ENCODE measurements around the gene VN1R2. TPM values are rescaled to one million over a fixed set of nuclear protein-coding genes. Genes with fewer than 3 reads are reported as not detected.
A peak's percentile ranks its signal among the peaks of the same experiment; 100 is the strongest.
"Not testable (repeated sequence)": the region's sequence is repeated elsewhere in the genome, so short reads cannot be mapped to it uniquely, and the experiment has no call there.

Gene VN1R2
- not detected in 2 replicates for total RNA-seq

DNA sequence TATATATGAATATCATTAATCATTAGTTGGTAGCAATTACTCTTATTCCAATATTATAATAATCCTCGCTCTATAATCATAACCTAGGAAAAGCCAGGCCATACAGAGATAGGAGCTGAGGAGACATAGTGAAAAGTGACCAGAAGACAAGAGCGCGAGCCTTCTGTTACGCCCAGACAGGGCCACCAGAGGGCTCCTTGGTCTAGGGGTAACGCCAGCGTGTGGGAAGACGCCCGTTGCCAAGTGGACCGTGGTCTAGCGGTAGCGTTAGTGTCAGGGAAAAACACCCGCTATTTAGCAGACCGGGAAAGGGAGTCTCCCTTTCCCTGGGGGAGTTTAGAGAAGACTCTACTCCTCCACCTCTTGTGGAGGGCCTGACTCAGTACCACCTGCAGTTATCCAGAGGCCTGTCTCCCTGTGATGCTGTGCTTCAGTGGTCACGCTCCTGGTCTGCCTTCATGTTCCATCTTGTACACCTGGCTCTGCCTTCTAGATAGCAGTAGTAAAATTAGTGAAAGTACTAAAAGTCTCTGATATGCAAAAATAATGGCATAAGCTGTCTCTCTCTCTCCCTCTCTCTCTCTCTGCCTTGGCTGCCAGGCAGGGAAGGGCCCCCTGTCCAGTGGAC lies at the start of gene VN1R2:
VN1R2 (plus strand) TSS at position 578 of the 628 bp plus-strand sequence. CDS start 84 bp downstream, outside the sequence.
- H3K27me3 Mint-ChIP-seq; H3K4me3 Mint-ChIP-seq; H3K36me3 Mint-ChIP-seq (ENCODE audit: low read depth); H3K27ac Mint-ChIP-seq; intact Hi-C loops (cut with micrococcal nuclease); DNase-seq; H3K4me1 Mint-ChIP-seq: not testable (repeated sequence)
- peaks cover 27% of the 10 kb centered on the region for H3K9me3 Mint-ChIP-seq

GRCh38 chr19:53211554-53211953 lies 46.5 kb upstream of the VN1R2 start:
- intact Hi-C loops (cut with micrococcal nuclease); H3K4me1 Mint-ChIP-seq; H3K27me3 Mint-ChIP-seq; H3K27ac Mint-ChIP-seq; H3K4me3 Mint-ChIP-seq; DNase-seq: not testable (repeated sequence)
- peaks cover 56% of the 10 kb centered on the region for H3K36me3 Mint-ChIP-seq (ENCODE audit: low read depth)
- H3K9me3 Mint-ChIP-seq = peaks cover 49% of the 10 kb centered on the region

- Mint-ChIP-seq H3K4me3 (no peak overlapping the region), H3K36me3 (ENCODE audit: low read depth) (peaks cover 44% of the 10 kb centered on the region), H3K27ac (no peak overlapping the region), H3K4me1 (no peaks in the 10 kb centered on the region), H3K27me3 (no peaks in the 10 kb centered on the region), H3K9me3 (peaks cover 41% of the 10 kb centered on the region)
- intact Hi-C loops (cut with micrococcal nuclease) = no loop called here
- no peak for DNase-seq
Observed at GRCh38 chr19:53212703-53213320, 45.3 kb upstream of the VN1R2 start.

- H3K4me3 Mint-ChIP-seq; H3K4me1 Mint-ChIP-seq; H3K36me3 Mint-ChIP-seq (ENCODE audit: low read depth); DNase-seq; intact Hi-C loops (cut with micrococcal nuclease); H3K27me3 Mint-ChIP-seq; H3K27ac Mint-ChIP-seq: not testable (repeated sequence)
- H3K9me3 Mint-ChIP-seq = peaks cover 32% of the 10 kb centered on the region
Observed at GRCh38 chr19:53222716-53223115, 35.4 kb upstream of the VN1R2 start.

GRCh38 chr19:53224606-53225005 lies 33.5 kb upstream of the VN1R2 start:
- no peak overlapping the region for H3K4me3 Mint-ChIP-seq
- peaks cover 26% of the 10 kb centered on the region for H3K9me3 Mint-ChIP-seq
- peaks cover 8% of the 10 kb centered on the region for H3K36me3 Mint-ChIP-seq (ENCODE audit: low read depth)
- no peak overlapping the region for H3K27ac Mint-ChIP-seq
- H3K27me3 Mint-ChIP-seq = no peaks in the 10 kb centered on the region
- H3K4me1 Mint-ChIP-seq = no peaks in the 10 kb centered on the region
- DNase-seq = no peak
- intact Hi-C loops (cut with micrococcal nuclease) = no loop called here

- no peak overlapping the region for H3K27ac Mint-ChIP-seq
- no peak overlapping the region for H3K4me3 Mint-ChIP-seq
- H3K36me3 Mint-ChIP-seq (ENCODE audit: low read depth) = peaks cover 15% of the 10 kb centered on the region
- no peak for DNase-seq
- H3K27me3 Mint-ChIP-seq = no peaks in the 10 kb centered on the region
- peaks cover 43% of the 10 kb centered on the region for H3K9me3 Mint-ChIP-seq
- H3K4me1 Mint-ChIP-seq = no peaks in the 10 kb centered on the region
- intact Hi-C loops (cut with micrococcal nuclease) = no loop called here
Observed at GRCh38 chr19:53237114-53237777, 20.8 kb upstream of the VN1R2 start.

DNA sequence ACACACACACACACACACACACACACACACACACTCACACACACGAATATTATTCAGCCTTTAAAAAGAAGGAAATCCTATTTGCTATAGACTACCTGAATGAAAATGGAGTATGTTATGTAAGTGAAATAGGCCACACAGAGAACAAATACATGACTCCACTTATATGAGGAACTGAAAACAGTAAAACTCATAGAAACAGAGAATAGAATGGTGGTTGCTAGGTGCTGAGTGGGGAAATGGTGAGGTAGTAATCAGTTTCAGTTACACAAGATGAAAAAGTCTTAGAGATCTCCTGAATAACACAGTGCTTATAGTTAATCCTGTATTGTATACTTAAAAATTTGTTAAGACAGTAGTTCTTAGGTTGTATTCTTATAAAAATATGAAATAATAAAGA lies 11.6 kb upstream of the VN1R2 start:
- no peak for DNase-seq
- intact Hi-C loops (cut with micrococcal nuclease) = no loop called here
- Mint-ChIP-seq H3K27ac (no peak overlapping the region), H3K4me1 (no peaks in the 10 kb centered on the region), H3K4me3 (no peak overlapping the region), H3K9me3 (peaks cover 31% of the 10 kb centered on the region), H3K36me3 (ENCODE audit: low read depth) (peaks cover 13% of the 10 kb centered on the region), H3K27me3 (no peaks in the 10 kb centered on the region)

GRCh38 chr19:53254411-53255341 lies 3.4 kb upstream of the VN1R2 start, which contains the start of gene ZNF677:
TSS of gene ZNF677 (minus strand) at chr19:53254873. CDS start at chr19:53251550, 3,323 bp downstream.
- intact Hi-C loops (cut with micrococcal nuclease) = no loop called here
- H3K4me3 Mint-ChIP-seq = peak within 1 kb of the TSS; percentile 85
- no peak within 1 kb of the TSS for H3K27ac Mint-ChIP-seq
- H3K9me3 Mint-ChIP-seq = peaks cover 36% of the 10 kb centered on the region
- H3K27me3 Mint-ChIP-seq = no peaks in the 10 kb centered on the region
- H3K36me3 Mint-ChIP-seq (ENCODE audit: low read depth) = peaks cover 8% of the 10 kb centered on the region
- H3K4me1 Mint-ChIP-seq = peaks cover 6% of the 10 kb centered on the region
- peak; percentile 87 for DNase-seq

DNA sequence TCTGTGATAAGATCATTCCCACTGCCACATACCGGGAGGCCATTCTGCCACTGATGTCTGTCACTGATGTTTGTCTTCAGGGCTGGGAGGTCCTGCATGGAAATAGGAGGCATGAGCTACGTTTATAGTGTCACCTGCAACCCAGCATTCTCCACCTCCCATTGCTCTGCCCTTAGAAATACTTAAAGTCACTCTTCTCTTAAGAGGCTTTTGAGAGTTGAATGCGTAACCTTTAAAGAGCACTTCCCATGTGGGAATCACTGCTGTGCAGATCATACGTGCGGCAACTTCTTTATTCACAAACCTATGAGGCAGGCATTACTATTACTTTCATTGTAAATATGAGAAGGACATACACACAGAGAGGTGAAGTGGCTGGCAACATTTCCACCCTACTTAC lies 9.5 kb downstream of the VN1R2 start, which contains the start of gene VN1R4:
VN1R4 (minus strand) TSS at position 101 of the 400 bp plus-strand sequence; CDS start at position 43, 58 bp downstream.
- H3K27ac Mint-ChIP-seq; DNase-seq; intact Hi-C loops (cut with micrococcal nuclease); H3K4me3 Mint-ChIP-seq; H3K27me3 Mint-ChIP-seq; H3K36me3 Mint-ChIP-seq (ENCODE audit: low read depth); H3K4me1 Mint-ChIP-seq: not testable (repeated sequence)
- peaks cover 34% of the 10 kb centered on the region for H3K9me3 Mint-ChIP-seq

GRCh38 chr19:53269861-53270260 lies 11.8 kb downstream of the VN1R2 start:
- H3K4me3 Mint-ChIP-seq; DNase-seq; H3K36me3 Mint-ChIP-seq (ENCODE audit: low read depth): not testable (repeated sequence)

DNA sequence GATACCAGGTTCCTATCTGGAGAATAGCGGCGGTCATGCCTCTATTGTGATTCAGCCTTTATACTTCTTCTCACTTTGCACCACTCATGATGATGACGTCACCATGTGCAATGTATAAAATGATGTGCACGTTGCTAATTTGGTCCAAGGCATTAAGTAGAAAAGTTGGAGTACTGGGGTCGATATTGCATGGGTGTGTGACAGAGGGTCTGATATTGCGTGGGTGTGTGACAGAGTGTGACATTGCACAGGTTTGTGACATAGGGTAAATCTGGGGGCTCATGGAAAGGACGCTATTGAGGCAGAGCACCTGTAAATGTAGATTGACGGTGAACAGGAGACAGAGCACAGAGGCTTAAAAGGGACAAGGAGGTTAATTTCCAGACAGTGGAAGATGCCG lies 14.0 kb downstream of the VN1R2 start:
- intact Hi-C loops (cut with micrococcal nuclease) = no loop called here
- Mint-ChIP-seq H3K9me3 (peaks cover 34% of the 10 kb centered on the region), H3K4me1 (no peaks in the 10 kb centered on the region), H3K27me3 (no peaks in the 10 kb centered on the region), H3K4me3 (no peak overlapping the region), H3K36me3 (ENCODE audit: low read depth) (peaks cover under 1% of the 10 kb centered on the region), H3K27ac (no peak overlapping the region)
- no peak for DNase-seq

More at GRCh38 chr19:53269861-53270260, 11.8 kb downstream of the VN1R2 start:
- peaks cover 42% of the 10 kb centered on the region for H3K9me3 Mint-ChIP-seq
- intact Hi-C loops (cut with micrococcal nuclease); H3K27me3 Mint-ChIP-seq; H3K27ac Mint-ChIP-seq; H3K4me1 Mint-ChIP-seq: not testable (repeated sequence)

DNA sequence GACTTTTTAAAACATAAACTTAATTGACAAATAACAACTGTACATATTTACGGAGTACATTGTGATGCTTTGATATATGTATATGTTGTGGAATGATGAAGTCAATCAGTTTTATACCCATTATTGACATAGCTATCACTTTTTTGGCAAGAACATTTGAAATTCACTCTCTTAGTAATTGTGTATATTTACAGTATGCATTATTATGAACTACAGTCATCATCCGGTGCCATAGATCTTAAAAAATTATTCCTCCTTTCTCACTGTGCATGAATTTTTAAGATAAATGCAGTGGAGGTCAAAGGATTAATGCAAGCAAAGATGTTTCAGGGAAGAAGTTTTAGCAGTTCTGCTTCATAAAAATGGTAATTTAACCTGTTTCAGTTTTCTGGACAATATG lies 17.4 kb downstream of the VN1R2 start:
- Mint-ChIP-seq H3K27me3 (no peaks in the 10 kb centered on the region), H3K4me3 (no peak overlapping the region), H3K36me3 (ENCODE audit: low read depth) (peaks cover 1% of the 10 kb centered on the region), H3K27ac (no peak overlapping the region), H3K9me3 (peaks cover 39% of the 10 kb centered on the region), H3K4me1 (no peaks in the 10 kb centered on the region)
- intact Hi-C loops (cut with micrococcal nuclease) = no loop called here
- no peak for DNase-seq

DNA sequence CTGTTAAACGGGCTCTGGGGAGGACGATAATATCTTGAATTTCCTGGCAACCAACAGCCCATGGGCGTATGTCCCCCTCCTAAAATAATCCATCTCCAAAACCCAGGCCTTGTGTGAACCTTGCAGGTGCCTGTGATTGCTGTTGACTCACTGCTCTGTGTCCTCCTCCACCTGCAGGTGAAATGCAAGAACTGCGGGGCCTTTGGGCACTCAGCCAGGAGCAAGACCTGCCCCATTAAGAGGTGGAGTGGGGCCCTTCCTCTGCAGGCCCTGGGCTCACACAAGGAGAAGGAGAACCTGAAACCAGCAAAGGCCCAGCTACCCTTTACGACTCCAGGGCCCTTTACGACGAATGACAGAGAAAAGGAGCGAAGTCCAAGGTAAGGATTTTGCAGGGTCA lies 23.9 kb downstream of the VN1R2 start:
- H3K27ac Mint-ChIP-seq; DNase-seq; intact Hi-C loops (cut with micrococcal nuclease); H3K4me1 Mint-ChIP-seq; H3K27me3 Mint-ChIP-seq; H3K36me3 Mint-ChIP-seq (ENCODE audit: low read depth); H3K4me3 Mint-ChIP-seq: not testable (repeated sequence)
- peaks cover 13% of the 10 kb centered on the region for H3K9me3 Mint-ChIP-seq

Data from activated CD4-positive, alpha-beta T cell treated with anti-CD3 and anti-CD28 coated beads, Interleukin-2, amount 10 ng/mL, durations not matched to agents 24 days and 14 days (primary cell).